Cardiac fibroblast (primary cell): ENCODE measurements around the gene HSBP1L1.

Experiments
- DNase-seq, 2 donors: peaks; one replicate each; pipeline versions ENCODE4 v3.0.0 to v3.0.0-alpha.2; 2010; ENCODE audit warnings: low read depth in 2 of 2
- H3K4me3 ChIP-seq, 2 donors: replicated peaks in 1 of 2; 1 replicate in 1 of 2; 2 replicates in 1 of 2; pipeline ENCODE4 v1.5.1; 2011; ENCODE audit warnings: low read depth in 2 of 2, low read length in 2 of 2, mild to moderate bottlenecking in 2 of 2, moderate library complexity in 1 of 2
- TF ChIP-seq, protein P1 (sequence below): IDR thresholded peaks from one replicate; pipeline ENCODE4 v1.5.1; 2011; ENCODE audit warnings: low read depth, mild to moderate bottlenecking, low read length, inconsistent platforms

Gene HSBP1L1

DNA sequence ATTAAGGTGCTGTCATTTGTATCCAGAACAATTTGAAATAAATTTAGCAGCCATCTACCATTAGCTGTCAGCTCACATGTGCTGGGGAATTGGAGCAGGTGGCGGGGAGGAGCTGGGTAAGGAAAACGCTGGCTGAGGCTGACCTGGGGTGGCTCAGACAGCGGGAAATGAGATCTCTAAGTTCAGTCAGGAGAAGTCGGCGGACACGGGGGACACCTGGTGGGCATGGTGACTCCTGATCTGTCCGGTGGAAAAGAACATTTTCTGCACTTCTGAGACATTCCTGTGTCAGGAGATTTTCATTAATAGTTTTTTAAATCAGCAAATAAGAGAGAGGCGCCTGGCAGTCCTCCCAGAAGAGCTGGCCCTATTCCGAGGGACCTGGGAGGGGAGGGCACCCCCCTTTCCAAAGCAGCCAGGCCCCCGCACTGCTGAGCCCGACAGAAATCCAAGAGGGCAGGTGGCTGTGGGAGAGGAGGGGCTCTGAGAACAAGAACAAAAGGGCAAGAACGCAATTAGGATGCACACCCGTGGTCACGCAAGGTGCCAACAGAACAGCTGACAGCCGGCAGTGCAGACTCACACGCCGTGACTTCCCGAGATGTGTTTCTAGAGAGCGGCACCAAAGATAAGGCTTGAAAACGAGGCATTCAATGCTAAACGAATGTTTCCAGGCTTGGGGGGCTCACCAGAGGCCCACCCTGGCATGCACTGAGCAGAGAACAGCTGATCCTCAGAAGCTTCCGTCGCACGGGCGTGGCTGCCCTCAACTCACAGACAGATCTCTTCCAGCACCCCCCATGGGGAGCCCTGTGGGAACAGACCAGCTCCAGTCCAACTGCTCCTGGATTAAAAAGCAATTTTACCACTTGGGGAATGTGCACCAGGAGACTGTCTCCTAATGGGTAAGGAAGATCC lies 39.4 kb upstream of the HSBP1L1 start:
- no peak for DNase-seq
- TF ChIP-seq, protein P1, sequence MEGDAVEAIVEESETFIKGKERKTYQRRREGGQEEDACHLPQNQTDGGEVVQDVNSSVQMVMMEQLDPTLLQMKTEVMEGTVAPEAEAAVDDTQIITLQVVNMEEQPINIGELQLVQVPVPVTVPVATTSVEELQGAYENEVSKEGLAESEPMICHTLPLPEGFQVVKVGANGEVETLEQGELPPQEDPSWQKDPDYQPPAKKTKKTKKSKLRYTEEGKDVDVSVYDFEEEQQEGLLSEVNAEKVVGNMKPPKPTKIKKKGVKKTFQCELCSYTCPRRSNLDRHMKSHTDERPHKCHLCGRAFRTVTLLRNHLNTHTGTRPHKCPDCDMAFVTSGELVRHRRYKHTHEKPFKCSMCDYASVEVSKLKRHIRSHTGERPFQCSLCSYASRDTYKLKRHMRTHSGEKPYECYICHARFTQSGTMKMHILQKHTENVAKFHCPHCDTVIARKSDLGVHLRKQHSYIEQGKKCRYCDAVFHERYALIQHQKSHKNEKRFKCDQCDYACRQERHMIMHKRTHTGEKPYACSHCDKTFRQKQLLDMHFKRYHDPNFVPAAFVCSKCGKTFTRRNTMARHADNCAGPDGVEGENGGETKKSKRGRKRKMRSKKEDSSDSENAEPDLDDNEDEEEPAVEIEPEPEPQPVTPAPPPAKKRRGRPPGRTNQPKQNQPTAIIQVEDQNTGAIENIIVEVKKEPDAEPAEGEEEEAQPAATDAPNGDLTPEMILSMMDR: no peak
- no peak overlapping the region for H3K4me3 ChIP-seq

DNA sequence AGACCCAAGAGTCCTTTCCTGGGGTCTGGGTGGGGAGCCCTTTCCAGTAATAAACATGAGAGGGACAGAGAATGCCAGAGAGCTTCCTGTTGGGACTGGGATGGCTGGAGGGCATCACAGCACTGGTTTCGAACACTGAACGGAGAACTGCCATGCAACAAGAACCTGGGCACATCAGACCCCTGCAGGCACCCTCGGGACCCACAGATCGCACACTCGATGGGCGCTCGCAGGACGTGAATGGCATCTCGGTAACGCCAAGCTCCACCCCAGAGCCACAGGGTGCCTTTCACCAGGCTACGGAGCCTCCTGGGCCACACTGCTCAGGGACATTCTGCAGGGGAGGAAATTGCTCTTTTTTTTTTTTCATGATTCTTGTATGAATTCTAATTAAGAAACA lies 38.1 kb upstream of the HSBP1L1 start:
- no peak overlapping the region for H3K4me3 ChIP-seq
- TF ChIP-seq, protein P1: no peak
- no peak for DNase-seq

DNA sequence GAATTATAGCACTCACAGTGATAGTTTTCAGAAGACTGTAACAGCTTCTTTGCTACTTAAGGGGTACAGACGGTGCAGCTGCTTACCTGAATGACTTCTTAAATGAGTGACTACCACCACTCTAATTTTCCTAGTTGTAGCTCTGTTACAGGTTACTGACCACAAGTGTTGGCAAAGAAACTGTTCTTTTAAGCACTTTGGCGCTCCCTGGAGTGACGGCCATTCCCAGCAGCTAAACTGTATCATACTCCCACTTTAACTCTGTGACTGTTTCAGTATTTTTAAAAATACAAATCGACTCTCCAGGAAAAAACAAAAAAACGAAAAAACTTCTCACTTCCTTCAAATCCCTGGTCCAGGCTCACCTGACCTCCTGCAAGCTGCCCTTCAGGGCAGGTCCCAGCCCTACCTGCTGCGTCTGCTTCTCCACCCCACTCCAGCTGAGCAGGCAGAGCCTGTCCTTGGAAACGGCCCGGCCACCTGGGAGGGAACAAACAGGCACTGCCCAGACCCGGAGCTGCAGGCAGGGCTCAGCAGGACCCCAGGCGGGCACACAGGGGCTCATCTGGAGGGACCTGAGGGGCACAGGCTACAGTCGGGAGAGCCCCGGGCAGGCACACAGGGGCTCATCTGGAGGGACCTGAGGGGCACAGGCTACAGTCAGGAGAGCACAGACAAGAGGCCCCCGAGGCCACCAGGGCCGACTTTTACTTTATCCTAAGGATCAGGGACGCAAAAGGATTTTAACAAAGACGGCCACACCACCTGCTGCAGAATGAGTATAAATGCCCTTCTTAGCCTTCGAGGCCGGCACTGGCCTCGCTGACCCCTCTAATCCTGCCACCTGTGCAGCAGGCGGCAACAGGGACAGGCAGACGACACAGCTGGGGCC lies 37.5 kb upstream of the HSBP1L1 start:
- no peak overlapping the region for H3K4me3 ChIP-seq
- no peak for DNase-seq
- TF ChIP-seq, protein P1: no peak

DNA sequence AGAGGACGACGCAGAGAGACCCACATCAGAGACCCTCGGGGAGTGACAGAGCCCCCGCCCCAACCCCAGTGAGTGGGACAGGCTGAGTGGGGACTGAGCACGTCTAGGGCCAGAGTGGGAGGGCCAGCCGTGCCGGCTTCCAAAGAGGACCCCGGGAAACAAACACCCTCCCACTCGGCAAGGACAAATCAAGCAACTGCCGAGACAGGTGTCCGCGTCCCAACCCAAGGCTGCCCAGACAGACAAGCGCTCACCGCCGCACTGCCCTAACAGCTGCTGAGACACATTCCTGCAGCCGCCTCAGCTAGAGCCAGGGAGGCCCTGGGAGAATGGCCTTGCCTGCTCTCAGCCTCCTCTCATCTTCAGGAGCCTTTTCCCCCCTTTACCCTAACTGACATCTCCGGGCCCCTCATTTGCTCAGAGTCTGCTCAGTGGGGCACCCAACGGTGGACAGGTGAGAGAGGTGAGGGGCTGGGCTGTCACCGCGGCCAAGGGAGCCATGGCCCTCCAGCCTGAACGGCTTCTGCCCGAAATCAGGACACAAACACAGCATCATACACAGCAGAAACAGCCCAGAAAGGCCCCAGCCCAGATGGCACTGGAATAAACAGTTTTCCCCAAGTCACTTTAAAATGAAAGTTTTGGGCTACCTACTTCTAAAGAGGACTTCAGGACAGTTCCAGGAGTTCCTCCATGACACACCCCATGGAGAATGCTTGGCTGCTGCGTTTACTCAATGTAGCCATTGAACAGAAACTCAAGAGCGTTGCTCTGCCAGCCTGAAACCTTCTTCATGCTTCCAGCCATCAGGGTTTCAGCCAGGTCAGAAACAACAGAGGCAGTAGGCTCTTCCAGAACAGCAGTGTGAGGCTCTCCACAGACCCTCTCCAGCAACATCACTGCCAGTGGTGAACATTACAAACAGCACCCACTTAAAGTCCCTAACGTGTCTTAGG lies 36.6 kb upstream of the HSBP1L1 start:
- H3K4me3 ChIP-seq: no peak overlapping the region
- TF ChIP-seq, protein P1: no peak
- no peak for DNase-seq

DNA sequence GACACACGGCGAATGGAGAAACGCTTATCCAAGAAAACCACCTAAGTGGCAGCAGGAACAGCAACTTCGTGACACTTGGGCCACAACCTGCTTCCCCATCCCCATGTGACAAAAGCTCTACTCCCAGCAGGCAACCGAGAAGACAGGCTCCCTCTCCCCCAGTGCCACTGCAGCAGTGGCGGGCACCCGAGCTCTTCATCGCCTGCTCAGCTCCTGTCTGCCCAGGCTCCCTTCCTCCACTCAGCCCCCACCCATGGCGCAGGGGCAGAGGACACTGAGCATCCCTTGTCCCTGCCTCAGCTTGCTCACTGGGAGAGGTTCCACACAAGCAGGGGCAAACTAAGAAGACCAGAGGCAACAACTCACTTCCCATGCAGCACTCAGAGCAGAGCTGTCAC lies 35.9 kb upstream of the HSBP1L1 start:
- H3K4me3 ChIP-seq: no peak overlapping the region
- TF ChIP-seq, protein P1: no peak
- no peak for DNase-seq
